Memory B cell (primary cell): ENCODE measurements around the gene YKT6.

Experiments used
- ATAC-seq: fragments of 150-1000 bp; cut with Tn5 transposase; 2 replicates; pipeline ENCODE4 v1.10.0; 2021; ENCODE audit warnings: low read depth, mild to moderate bottlenecking, moderate library complexity
- DNase-seq, 2 donors: peaks; one replicate each; pipeline ENCODE4 v3.0.0; 2022; ENCODE audit warnings: low spot score in 2 of 2
- H3K27ac Mint-ChIP-seq: one replicate; pipeline ENCODE4 v1.8.0; 2022; ENCODE audit warnings: mild to moderate bottlenecking, moderate library complexity, mixed read lengths
- H3K27me3 Mint-ChIP-seq: one replicate; pipeline ENCODE4 v1.8.0; 2022; ENCODE audit warnings: mixed read lengths
- H3K36me3 Mint-ChIP-seq: one replicate; pipeline ENCODE4 v1.8.0; 2022; ENCODE audit warnings: mild to moderate bottlenecking, mixed read lengths
- H3K4me1 Mint-ChIP-seq: one replicate; pipeline ENCODE4 v1.8.0; 2022; ENCODE audit warnings: mixed read lengths
- H3K4me3 Mint-ChIP-seq: one replicate; pipeline ENCODE4 v1.8.0; 2022; ENCODE audit warnings: mild to moderate bottlenecking, moderate library complexity, mixed read lengths
- H3K9me3 Mint-ChIP-seq: one replicate; pipeline ENCODE4 v1.8.0; 2022; ENCODE audit warnings: mixed read lengths

Gene YKT6

DNA sequence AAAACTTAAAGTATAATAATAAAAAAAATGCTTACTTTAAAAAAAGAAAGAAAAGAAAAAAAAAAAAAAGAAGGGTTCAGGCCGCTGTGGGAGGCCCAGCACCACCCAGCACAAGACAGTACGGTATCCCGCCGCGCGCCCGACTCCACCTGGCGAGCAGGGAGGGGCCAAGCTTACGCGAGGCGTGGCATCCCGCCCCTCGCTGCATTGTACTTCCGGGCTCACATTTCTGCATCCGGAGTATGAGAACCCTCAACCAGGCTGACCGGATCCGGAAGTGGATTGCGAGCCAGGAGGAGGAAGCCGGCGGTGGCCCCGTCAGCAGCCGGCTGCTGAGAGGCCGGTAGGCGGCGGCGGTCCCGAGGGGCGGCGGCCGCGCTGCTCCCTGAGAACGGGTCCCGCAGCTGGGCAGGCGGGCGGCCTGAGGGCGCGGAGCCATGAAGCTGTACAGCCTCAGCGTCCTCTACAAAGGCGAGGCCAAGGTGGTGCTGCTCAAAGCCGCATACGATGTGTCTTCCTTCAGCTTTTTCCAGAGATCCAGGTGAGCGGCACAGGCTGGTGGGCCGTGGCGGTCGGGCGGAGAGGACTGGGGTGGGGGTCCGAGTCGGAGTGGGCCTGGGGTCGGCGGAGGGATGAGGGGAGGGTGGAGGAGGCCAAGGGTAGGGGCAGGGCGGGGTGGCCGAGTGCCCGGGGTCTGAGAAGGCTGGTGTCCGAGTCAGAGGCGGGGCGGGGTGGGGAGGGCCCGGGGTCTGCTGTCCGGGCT, at the start of gene YKT6:
TSS of gene YKT6 (plus strand) at position 280 of the 763 bp plus-strand sequence. CDS start at position 438, 158 bp downstream.
- DNase-seq (peak; percentile 84 to 88), ATAC-seq (peak; percentile 99)
- Mint-ChIP-seq H3K9me3 (no peaks in the 10 kb centered on the region), H3K4me1 (peaks cover 19% of the 10 kb centered on the region), H3K27ac (peak within 1 kb of the TSS; percentile 88), H3K36me3 (peaks cover 12% of the 10 kb centered on the region), H3K27me3 (no peaks in the 10 kb centered on the region), H3K4me3 (peak within 1 kb of the TSS; percentile 90)

- no peaks in the 10 kb centered on the region for H3K36me3 Mint-ChIP-seq
- no peaks in the 10 kb centered on the region for H3K9me3 Mint-ChIP-seq
- no peak overlapping the region for H3K27ac Mint-ChIP-seq
- H3K4me3 Mint-ChIP-seq, result no peak overlapping the region
- peaks cover 1% of the 10 kb centered on the region for H3K27me3 Mint-ChIP-seq
- DNase-seq (no peak), ATAC-seq (no peak)
- peaks cover 2% of the 10 kb centered on the region for H3K4me1 Mint-ChIP-seq
These were observed 48.8 kb upstream of the YKT6 start for GRCh38 chr7:44151956-44152355.

- Mint-ChIP-seq H3K4me1 (peaks cover 2% of the 10 kb centered on the region), H3K36me3 (no peaks in the 10 kb centered on the region)
These were observed 47.5 kb upstream of the YKT6 start for GRCh38 chr7:44152971-44153947.

DNA sequence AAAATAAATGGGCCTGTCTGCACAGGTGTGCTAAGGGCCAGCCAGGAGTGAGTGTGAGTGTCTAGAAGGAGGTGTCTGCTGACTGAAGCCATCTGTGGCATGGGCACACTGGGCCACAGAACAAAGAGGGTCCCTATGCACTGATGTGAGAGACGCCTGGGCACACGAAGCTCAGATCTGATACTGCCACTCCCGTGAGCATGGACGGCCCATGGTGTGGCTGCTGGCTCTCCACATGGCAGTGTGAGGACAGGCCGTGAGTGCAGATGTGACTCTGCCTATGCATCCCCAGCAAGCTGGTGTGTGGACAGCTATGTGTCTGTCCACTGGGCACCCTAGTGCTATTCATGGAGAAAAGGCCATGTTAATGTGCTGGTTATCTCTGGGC, 46.8 kb upstream of the YKT6 start:
- H3K4me3 Mint-ChIP-seq, result no peak overlapping the region
- no peak for ATAC-seq
- H3K4me1 Mint-ChIP-seq, result peaks cover 2% of the 10 kb centered on the region
- no peaks in the 10 kb centered on the region for H3K36me3 Mint-ChIP-seq
- H3K27ac Mint-ChIP-seq, result no peak overlapping the region
- DNase-seq, result no peak
- H3K27me3 Mint-ChIP-seq, result peaks cover 4% of the 10 kb centered on the region
- H3K9me3 Mint-ChIP-seq, result no peaks in the 10 kb centered on the region

More at GRCh38 chr7:44152971-44153947, 47.5 kb upstream of the YKT6 start:
- no peak for DNase-seq
- no peak overlapping the region for H3K4me3 Mint-ChIP-seq
- no peak overlapping the region for H3K27ac Mint-ChIP-seq
- no peaks in the 10 kb centered on the region for H3K9me3 Mint-ChIP-seq
- peaks cover 4% of the 10 kb centered on the region for H3K27me3 Mint-ChIP-seq
- ATAC-seq, result no peak

DNA sequence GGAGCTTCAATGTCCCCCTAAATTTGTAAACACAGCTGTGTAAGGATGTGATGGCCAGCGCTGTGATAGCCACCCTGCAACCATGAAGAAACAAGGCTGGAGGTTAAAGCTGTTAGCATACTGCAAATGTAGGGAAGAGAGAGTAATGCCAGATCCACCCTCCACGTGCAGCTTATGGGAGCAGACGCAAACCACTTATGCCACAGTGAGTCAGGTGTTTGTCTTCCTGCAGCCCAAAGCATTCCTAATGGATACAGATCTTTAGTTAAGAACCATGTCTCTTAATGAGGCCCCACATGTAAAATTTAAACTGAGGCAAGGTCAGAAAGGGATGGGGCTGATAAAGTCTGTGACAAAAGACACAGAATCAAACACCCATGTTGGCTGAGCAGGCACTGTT, 46.1 kb upstream of the YKT6 start:
- no peaks in the 10 kb centered on the region for H3K9me3 Mint-ChIP-seq
- H3K27ac Mint-ChIP-seq, result no peak overlapping the region
- no peak overlapping the region for H3K4me3 Mint-ChIP-seq

DNA sequence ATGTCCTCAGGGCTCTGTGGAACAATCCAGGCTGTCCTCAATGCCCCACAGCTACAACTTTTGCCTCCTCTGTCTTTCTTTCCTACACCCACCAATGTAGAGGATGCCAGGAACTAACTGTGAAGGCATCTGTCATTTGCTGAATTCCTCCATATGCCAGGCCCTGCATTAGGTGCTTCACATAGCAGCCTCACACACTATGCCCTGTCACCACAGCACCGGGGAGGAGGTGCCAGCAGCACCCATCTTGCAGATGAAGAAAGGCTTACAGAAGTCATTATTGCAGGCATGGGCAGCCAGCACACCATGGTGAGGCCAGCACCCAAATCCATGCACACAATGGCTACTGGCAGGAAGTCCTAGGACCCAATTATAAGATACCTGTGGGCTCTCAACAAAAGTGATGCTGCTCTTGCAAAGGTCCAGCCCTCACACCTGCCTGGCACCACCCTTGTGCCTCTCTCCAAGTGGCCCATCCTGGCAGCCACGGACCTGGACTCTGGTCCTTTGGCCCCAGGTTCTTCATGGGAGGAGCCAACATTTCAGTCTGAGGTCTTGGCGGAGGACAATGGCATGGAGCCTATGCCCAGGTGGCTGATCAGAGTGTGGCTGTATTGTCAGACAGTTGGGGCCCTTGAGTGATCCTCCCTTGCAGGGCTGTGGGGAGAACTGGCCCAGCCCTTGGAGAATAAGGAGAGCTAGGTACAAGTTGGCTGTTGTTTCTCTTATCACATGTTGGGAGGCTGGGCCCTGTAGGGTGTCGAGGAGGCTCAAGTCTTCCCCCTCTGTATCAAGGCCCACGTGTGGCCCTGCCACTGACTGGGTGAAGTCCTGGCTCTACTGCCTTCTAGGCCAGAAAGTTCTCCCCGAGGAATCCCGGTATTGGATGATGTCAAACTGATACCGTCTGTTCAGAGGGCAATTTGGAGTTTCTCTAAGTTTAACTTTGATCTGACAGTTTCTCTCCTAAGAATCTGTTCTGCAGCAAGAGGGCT, 45.3 kb upstream of the YKT6 start:
- Mint-ChIP-seq H3K27ac (no peak overlapping the region), H3K27me3 (peaks cover 4% of the 10 kb centered on the region), H3K4me1 (no peaks in the 10 kb centered on the region), H3K9me3 (no peaks in the 10 kb centered on the region), H3K36me3 (no peaks in the 10 kb centered on the region), H3K4me3 (no peak overlapping the region)
- ATAC-seq (no peak), DNase-seq (no peak)

More for the DNA sequence above, 46.1 kb upstream of the YKT6 start:
- peaks cover 4% of the 10 kb centered on the region for H3K27me3 Mint-ChIP-seq
- H3K4me1 Mint-ChIP-seq, result peaks cover 2% of the 10 kb centered on the region
- ATAC-seq (no peak), DNase-seq (no peak)
- H3K36me3 Mint-ChIP-seq, result no peaks in the 10 kb centered on the region

GRCh38 chr7:44156453-44157010, 44.2 kb upstream of the YKT6 start:
- Mint-ChIP-seq H3K36me3 (no peaks in the 10 kb centered on the region), H3K9me3 (no peaks in the 10 kb centered on the region), H3K4me1 (no peaks in the 10 kb centered on the region), H3K27ac (no peak overlapping the region), H3K4me3 (no peak overlapping the region), H3K27me3 (peaks cover 4% of the 10 kb centered on the region)
- DNase-seq (no peak), ATAC-seq (no peak)

DNA sequence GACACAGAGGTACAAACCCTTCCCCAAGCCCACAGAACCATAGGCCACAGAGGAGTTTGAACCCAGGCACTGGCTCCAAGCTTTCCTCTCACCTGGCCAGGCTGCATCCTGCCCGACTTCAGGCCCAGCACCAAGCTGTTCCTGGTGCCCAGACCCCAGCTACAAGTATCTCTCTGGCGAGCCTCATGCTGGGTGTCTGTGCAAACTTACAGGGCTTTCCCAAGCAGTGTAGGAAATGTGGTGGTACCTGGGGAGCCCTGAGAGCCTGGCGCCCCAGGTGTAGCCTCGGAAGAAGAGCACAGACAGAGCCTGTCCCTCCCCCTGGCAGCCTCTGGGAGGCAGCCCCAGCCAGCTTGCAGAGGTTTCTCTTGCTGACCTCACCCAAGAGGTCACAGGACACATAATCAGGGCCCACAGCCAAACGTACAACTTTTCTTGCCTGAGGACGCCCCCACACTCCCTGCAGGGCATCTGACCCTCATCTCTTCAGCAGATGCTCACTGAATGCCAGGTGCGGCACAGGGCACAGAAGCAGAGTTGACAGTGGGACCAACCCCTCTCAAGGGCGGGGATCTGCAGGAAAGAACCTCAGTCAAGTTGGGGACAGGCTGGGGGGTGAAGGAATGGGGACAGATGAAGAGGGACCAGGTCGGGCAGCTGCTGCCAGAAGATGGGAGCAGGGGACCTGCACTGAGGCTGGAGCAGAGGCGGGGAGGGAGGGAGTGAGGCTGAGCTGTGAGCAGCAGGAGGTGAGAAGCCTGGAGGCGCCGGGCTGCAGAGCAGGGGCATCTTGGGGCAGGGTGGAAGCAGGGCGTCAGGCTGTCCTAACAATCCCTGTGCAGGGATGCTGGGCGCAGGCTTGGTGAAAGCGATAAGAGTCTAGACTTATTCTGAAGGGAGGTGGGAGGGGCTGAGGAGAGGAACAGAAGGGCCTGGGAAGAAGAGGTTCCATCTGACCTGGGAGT, 43.4 kb upstream of the YKT6 start:
- Mint-ChIP-seq H3K36me3 (no peaks in the 10 kb centered on the region), H3K4me1 (no peaks in the 10 kb centered on the region), H3K9me3 (no peaks in the 10 kb centered on the region), H3K27ac (no peak overlapping the region), H3K27me3 (peaks cover 7% of the 10 kb centered on the region), H3K4me3 (no peak overlapping the region)
- ATAC-seq (no peak), DNase-seq (no peak)

DNA sequence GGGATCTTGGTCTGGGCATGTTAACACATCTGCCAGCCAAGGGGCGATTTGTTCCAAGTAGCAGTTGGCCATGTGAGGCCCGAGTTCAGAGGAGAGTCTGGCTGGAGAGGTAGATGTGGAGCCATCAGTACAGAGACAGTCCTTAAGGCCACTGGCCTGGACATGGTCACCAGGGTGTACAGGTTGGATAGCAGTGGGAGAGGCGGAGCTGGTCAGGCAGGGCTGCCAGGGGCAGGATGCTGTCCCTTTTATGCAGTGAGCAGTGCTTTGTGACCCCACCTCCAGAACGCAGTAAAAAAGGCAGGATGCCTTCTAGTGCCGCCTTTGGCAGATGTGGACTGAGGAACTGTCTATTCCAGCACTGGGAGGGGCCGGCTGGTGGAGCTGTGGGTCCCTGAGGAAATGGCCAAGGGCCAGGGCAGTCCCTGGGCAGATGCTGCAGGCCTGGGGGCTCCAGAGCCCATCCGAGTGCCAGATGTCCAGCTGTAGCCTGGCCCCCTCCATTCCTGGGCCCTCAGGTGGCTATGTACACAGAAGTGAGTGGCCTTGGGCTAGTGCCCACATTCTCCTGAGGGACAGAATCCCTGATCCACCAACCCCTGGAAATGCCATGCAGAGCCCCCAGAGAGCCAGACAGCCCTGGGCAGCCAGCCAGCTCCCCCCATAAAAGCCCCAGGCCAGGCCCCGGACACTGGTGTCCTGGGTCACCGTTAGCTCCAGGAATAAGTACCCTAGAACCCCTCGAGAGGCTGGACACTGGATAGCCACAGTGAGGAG, 42.5 kb upstream of the YKT6 start:
- Mint-ChIP-seq H3K27me3 (peaks cover 7% of the 10 kb centered on the region), H3K4me1 (no peaks in the 10 kb centered on the region), H3K27ac (no peak overlapping the region), H3K4me3 (no peak overlapping the region), H3K36me3 (no peaks in the 10 kb centered on the region), H3K9me3 (no peaks in the 10 kb centered on the region)
- DNase-seq (no peak), ATAC-seq (no peak)

DNA sequence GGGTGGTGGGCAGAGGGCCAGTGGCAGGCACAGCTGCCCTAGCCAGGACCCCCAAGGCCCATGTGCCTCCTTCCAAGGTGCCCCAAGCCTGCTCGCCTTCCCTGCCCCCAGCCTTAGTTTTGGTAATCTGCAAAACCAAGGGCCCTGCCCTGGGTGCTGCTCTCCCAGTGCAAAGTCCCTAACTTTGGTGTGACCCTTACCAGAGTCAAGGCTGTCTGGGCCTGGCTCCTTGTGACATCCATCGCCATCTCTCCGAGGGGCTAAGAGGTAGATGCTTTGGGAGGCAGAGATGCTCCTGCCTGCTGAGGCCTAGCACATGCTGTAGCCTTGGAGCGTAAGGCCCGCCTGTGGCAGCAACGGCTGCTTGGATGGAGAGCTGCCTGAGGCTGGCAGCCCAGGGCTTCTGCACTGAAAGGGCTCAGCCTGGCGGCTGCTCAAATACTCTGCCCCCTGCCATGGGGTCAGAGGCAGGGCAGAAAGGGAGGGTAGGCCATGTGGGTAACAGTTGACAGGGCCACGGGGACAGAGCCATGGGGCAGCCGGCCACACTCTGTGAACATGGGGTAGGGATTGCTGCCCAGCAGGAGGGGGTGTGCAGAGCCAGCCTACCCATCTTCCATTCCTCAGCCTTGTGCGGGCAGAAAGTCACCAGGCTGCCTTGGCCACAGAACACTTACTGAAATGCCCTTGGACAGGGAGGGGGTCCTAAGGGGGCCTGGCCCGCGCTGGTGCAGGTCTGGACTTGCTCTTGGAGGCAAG, 41.7 kb upstream of the YKT6 start:
- H3K36me3 Mint-ChIP-seq, result no peaks in the 10 kb centered on the region
- no peak overlapping the region for H3K4me3 Mint-ChIP-seq
- ATAC-seq (no peak), DNase-seq (no peak)
- peaks cover 1% of the 10 kb centered on the region for H3K9me3 Mint-ChIP-seq
- H3K4me1 Mint-ChIP-seq, result no peaks in the 10 kb centered on the region
- H3K27me3 Mint-ChIP-seq, result peaks cover 6% of the 10 kb centered on the region
- no peak overlapping the region for H3K27ac Mint-ChIP-seq

DNA sequence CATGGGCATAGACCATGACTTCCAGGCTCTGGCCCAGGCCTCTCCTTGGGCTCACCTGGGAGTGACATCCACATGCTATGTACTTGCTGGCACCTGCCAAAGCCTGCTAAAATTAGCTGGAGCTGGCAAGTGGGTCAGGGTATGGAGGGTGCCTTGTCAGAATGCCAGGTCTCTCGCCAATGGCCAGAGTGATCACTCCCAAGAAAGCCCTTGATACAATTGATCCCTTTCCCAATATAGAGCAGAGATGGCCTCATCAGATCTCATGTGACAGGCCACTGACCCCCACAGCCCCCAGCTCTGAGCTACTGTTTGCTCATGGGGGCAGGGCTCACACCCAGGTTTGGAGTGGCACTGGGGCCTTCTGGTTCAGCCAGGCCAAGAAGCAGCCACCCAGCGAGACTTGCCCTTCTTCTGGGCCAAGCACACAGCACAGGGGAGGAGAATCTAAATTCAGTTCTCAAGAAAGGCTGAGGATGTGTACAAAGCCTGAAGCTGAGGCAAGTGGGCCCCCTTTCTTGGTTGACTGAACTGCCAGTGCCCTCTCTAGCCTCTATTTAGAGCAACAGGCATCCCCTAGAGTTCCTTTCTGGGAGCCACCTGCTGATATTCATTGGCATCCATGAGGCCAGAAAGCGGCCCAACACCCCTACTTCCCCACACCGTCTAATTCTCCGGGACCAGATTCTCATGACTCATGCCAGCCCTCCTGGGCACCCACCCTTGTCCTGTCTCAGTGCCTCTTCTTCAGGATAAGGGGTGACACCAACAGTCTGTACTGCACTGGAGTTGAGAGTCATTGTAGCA, 40.8 kb upstream of the YKT6 start:
- H3K9me3 Mint-ChIP-seq, result peaks cover 8% of the 10 kb centered on the region
- H3K27me3 Mint-ChIP-seq, result peaks cover 6% of the 10 kb centered on the region
- H3K36me3 Mint-ChIP-seq, result peaks cover 4% of the 10 kb centered on the region

More for the DNA sequence above, 40.8 kb upstream of the YKT6 start:
- DNase-seq (no peak), ATAC-seq (no peak)
- Mint-ChIP-seq H3K4me3 (no peak overlapping the region), H3K4me1 (no peaks in the 10 kb centered on the region), H3K27ac (no peak overlapping the region)
